Keratinocyte (primary cell): ENCODE data around the gene ALX4. TPM values are rescaled to one million over a fixed set of nuclear protein-coding genes. Genes with fewer than 3 reads are reported as not detected.

ENCODE experiments used
- DNase-seq: peaks from one replicate; pipeline ENCODE4 v3.0.0-alpha.2; 2011; ENCODE audit warnings: low read depth, missing footprints, low spot score
- FAIRE-seq: peaks from 2 replicates; lab custom pipeline; 2011; peaks lifted over from hg19 to GRCh38; lab: Jason Lieb, UNC
- H2AFZ ChIP-seq: 2 replicates; pipeline ENCODE4 v1.6.0; 2012; ENCODE audit warnings: low read length, control low read depth, inconsistent platforms; ENCODE audit not compliant: control insufficient read depth
- H3K27ac ChIP-seq: 2 replicates; pipeline ENCODE4 v1.5.1; 2011; ENCODE audit warnings: low read length; ENCODE audit not compliant: control insufficient read depth, insufficient read depth
- H3K27me3 ChIP-seq: 3 replicates; pipeline ENCODE4 v1.6.0; 2011; ENCODE audit warnings: low read length; ENCODE audit not compliant: control insufficient read depth, insufficient read depth; ENCODE audit errors: extremely low read depth
- H3K36me3 ChIP-seq, 2 experiments: 2 replicates in 1 of 2; 3 replicates in 1 of 2; pipeline ENCODE4 v1.5.1; 2011; ENCODE audit warnings: low read length in 2 of 2, mild to moderate bottlenecking in 1 of 2; ENCODE audit not compliant: control insufficient read depth in 2 of 2, insufficient read depth in 2 of 2; ENCODE audit errors: extremely low read depth in 1 of 2
- H3K4me1 ChIP-seq: 3 replicates; pipeline ENCODE4 v1.5.1; 2011; ENCODE audit warnings: low read length; ENCODE audit not compliant: control insufficient read depth, insufficient read depth; ENCODE audit errors: extremely low read depth
- H3K4me2 ChIP-seq: 3 replicates; pipeline ENCODE4 v1.6.0; 2011; ENCODE audit warnings: low read depth, low read length; ENCODE audit not compliant: control insufficient read depth, insufficient read depth; ENCODE audit errors: extremely low read depth
- H3K4me3 ChIP-seq, 3 experiments: fragments of 200-600 bp in 1 of 3; sonication (generic) in 1 of 3; 2 replicates in 2 of 3; 3 replicates in 1 of 3; pipeline ENCODE4 v1.5.1; 2011 to 2016; ENCODE audit warnings: low read length in 3 of 3, mild to moderate bottlenecking in 3 of 3, control low read depth in 2 of 3, inconsistent platforms in 1 of 3, low read depth in 1 of 3, mixed read lengths in 1 of 3, mixed run types in 1 of 3, moderate library complexity in 1 of 3; ENCODE audit not compliant: control insufficient read depth in 2 of 3, insufficient read depth in 2 of 3; ENCODE audit errors: extremely low read depth in 1 of 3
- H3K79me2 ChIP-seq: 2 replicates; pipeline ENCODE4 v1.6.0; 2012; ENCODE audit warnings: low read length; ENCODE audit not compliant: control insufficient read depth, insufficient read depth
- H3K9ac ChIP-seq: 3 replicates; pipeline ENCODE4 v1.6.0; 2011; ENCODE audit warnings: low read length; ENCODE audit not compliant: control insufficient read depth, insufficient read depth; ENCODE audit errors: extremely low read depth
- H3K9me1 ChIP-seq: 3 replicates; pipeline ENCODE4 v1.6.0; 2011; ENCODE audit warnings: low read length; ENCODE audit not compliant: control insufficient read depth, insufficient read depth; ENCODE audit errors: extremely low read depth
- H3K9me3 ChIP-seq: 2 replicates; pipeline ENCODE4 v1.5.1; 2012; ENCODE audit warnings: low read depth, low read length; ENCODE audit not compliant: control insufficient read depth
- H4K20me1 ChIP-seq: 3 replicates; pipeline ENCODE4 v1.6.0; 2011; ENCODE audit warnings: low read length; ENCODE audit not compliant: control insufficient read depth, insufficient read depth; ENCODE audit errors: extremely low read depth
- EZH2 ChIP-seq: IDR thresholded peaks from one replicate; pipeline ENCODE4 v1.6.1; 2012; ENCODE audit warnings: inconsistent platforms, mild to moderate bottlenecking, low read length, moderate library complexity
- dilution Hi-C: fragments of 300-500 bp; cut with MboI; formaldehyde crosslinking; loops from one replicate; pipeline ENCODE4 v1.7.0; 2020; ENCODE audit warnings: low sequenced_read_pairs; ENCODE audit not compliant: extremely low pct_ligation_motif_present
- polyA plus RNA-seq, 5 experiments: library from polyadenylated mRNA; depleted of rRNA in 3 of 5; stranded (reverse) in 3 of 5; stranded (forward) in 1 of 5; unstranded in 1 of 5; fragments of >200 nt; gene quantifications; 1 replicate in 1 of 5; 2 replicates in 3 of 5; 3 replicates in 1 of 5; pipeline versions ENCODE4 v1.2.1 to v1.2.3, GENCODE V29; 2011 to 2012; ENCODE audit warnings: missing spikeins in 2 of 5, low read depth in 1 of 5, low replicate concordance in 1 of 5
- TF ChIP-seq, protein P1 (sequence below), 3 experiments: IDR thresholded peaks in 1 of 3; conservative IDR thresholded peaks in 1 of 3; optimal IDR thresholded peaks in 1 of 3; 2 replicates in 2 of 3; 3 replicates in 1 of 3; pipeline versions ENCODE3 to v1.5.1; 2011; ENCODE audit warnings: low read length in 3 of 3, mild to moderate bottlenecking in 3 of 3, moderate library complexity in 2 of 3, control low read depth in 1 of 3, inconsistent platforms in 1 of 3; ENCODE audit not compliant: insufficient read depth in 2 of 3; ENCODE audit errors: extremely low read depth in 1 of 3

Gene ALX4
- polyA plus RNA-seq, 1 donor (not counting 4 experiments of a cell fraction or from before 2014, with no cell fraction given): not detected

DNA sequence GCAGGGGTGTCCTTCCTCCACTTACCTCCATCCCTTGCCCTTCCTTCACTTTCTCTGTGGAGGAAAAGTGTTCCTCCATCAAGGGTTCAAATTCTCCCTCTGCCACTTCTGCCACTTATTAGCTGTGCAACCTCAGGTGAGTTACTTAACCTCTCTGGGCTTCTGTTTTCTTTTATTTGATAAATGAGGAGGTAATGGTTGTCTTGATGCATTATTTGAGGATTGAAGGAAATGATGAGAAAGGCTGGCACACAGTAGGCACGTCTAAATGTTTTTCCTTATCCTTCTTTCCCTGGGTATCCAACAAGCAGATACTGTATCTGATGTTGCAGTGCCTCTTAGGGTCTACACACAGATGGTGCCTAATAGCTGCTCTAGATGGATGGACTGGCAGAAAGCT lies 14.3 kb upstream of the ALX4 start:
- H3K9me3 ChIP-seq: no peaks in the 10 kb centered on the region
- FAIRE-seq (no peak), DNase-seq (no peak)
- H3K9me1 ChIP-seq: no peaks in the 10 kb centered on the region
- no peaks in the 10 kb centered on the region for H3K4me1 ChIP-seq
- H3K27ac ChIP-seq: no peak overlapping the region
- TF ChIP-seq EZH2: no peak
- TF ChIP-seq, protein P1, sequence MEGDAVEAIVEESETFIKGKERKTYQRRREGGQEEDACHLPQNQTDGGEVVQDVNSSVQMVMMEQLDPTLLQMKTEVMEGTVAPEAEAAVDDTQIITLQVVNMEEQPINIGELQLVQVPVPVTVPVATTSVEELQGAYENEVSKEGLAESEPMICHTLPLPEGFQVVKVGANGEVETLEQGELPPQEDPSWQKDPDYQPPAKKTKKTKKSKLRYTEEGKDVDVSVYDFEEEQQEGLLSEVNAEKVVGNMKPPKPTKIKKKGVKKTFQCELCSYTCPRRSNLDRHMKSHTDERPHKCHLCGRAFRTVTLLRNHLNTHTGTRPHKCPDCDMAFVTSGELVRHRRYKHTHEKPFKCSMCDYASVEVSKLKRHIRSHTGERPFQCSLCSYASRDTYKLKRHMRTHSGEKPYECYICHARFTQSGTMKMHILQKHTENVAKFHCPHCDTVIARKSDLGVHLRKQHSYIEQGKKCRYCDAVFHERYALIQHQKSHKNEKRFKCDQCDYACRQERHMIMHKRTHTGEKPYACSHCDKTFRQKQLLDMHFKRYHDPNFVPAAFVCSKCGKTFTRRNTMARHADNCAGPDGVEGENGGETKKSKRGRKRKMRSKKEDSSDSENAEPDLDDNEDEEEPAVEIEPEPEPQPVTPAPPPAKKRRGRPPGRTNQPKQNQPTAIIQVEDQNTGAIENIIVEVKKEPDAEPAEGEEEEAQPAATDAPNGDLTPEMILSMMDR (optimal IDR thresholded peaks at IDR 0.05 in 1 of 3, IDR thresholded peaks at IDR 0.05 in 1 of 3, conservative IDR thresholded peaks at IDR 0.05 in 1 of 3; ENCODE audit: extremely low read depth in 1 of 3, insufficient read depth in 2 of 3, low read length in 3 of 3): no peak
- no peaks in the 10 kb centered on the region for H3K36me3 ChIP-seq
- H2AFZ ChIP-seq: no peak overlapping the region
- no peaks in the 10 kb centered on the region for H4K20me1 ChIP-seq
- H3K4me2 ChIP-seq: no peak overlapping the region
- H3K9ac ChIP-seq: no peak overlapping the region
- dilution Hi-C loops: no loop called here
- H3K27me3 ChIP-seq: peaks cover 98% of the 10 kb centered on the region
- no peak overlapping the region for H3K4me3 ChIP-seq
- no peaks in the 10 kb centered on the region for H3K79me2 ChIP-seq

DNA sequence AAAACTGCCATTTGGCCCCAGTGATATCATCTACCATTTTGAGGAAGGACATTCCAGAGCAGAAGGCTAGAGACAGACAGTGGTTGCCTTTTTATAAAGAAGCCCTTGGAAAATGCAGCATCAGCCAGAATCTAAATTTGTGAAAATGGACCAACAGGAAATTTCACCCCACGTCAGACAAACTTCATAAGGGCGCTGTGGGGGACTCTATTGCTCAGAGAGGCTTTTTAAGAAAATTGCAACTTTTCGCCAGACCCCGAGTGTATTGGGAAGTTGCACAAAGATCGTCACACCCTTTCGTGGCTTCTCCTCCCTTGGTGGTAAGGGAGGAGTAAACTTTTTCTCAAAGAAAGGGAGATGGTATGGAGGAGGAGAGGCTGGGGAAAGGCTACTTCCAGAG lies 12.3 kb upstream of the ALX4 start:
- H2AFZ ChIP-seq: no peak overlapping the region
- no peaks in the 10 kb centered on the region for H3K36me3 ChIP-seq
- FAIRE-seq (no peak), DNase-seq (no peak)
- H4K20me1 ChIP-seq: no peaks in the 10 kb centered on the region
- peaks cover under 1% of the 10 kb centered on the region for H3K4me1 ChIP-seq
- no peak overlapping the region for H3K4me3 ChIP-seq
- no peak overlapping the region for H3K9ac ChIP-seq
- H3K9me3 ChIP-seq: no peaks in the 10 kb centered on the region
- H3K79me2 ChIP-seq: no peaks in the 10 kb centered on the region
- TF ChIP-seq, protein P1 (optimal IDR thresholded peaks at IDR 0.05 in 1 of 3, IDR thresholded peaks at IDR 0.05 in 1 of 3, conservative IDR thresholded peaks at IDR 0.05 in 1 of 3; ENCODE audit: extremely low read depth in 1 of 3, insufficient read depth in 2 of 3, low read length in 3 of 3): no peak
- no peak for TF ChIP-seq EZH2
- no peak overlapping the region for H3K4me2 ChIP-seq
- no peak overlapping the region for H3K27ac ChIP-seq
- peaks cover 100% of the 10 kb centered on the region for H3K27me3 ChIP-seq
- H3K9me1 ChIP-seq: no peaks in the 10 kb centered on the region
- dilution Hi-C loops: no loop called here
